GM12878 (cell line): ENCODE measurements around the gene SNRNP200. TPM values are rescaled to one million over a fixed set of nuclear protein-coding genes. Genes with fewer than 3 reads are reported as not detected.

Source experiments
- ETV6 ChIP-seq, 2 experiments: fragments of 450-650 bp in 1 of 2; IDR thresholded peaks in 1 of 2; conservative IDR thresholded peaks in 1 of 2; 2 replicates each; pipeline ENCODE4 v1.6.1; 2014; ENCODE audit warnings: antibody characterized with exemption in 1 of 2, borderline replicate concordance in 1 of 2, low read depth in 1 of 2, mild to moderate bottlenecking in 1 of 2, moderate library complexity in 1 of 2
- MEF2A ChIP-seq: IDR thresholded peaks from 2 replicates; pipeline ENCODE4 v1.6.1; 2011; ENCODE audit warnings: low read depth, mild to moderate bottlenecking, low read length, moderate library complexity; ENCODE audit not compliant: insufficient read depth
- NFIC ChIP-seq: IDR thresholded peaks from 2 replicates; pipeline ENCODE4 v1.6.1; 2012; ENCODE audit warnings: low read depth, mild to moderate bottlenecking, inconsistent platforms, low read length, moderate library complexity
- ZNF217 ChIP-seq: fragments of 450-650 bp; IDR thresholded peaks from 2 replicates; pipeline ENCODE4 v1.6.1; 2017; ENCODE audit warnings: antibody characterized with exemption, mild to moderate bottlenecking
- ZNF384 ChIP-seq: IDR thresholded peaks from 2 replicates; pipeline ENCODE4 v1.6.1; 2012; ENCODE audit warnings: low read depth, mild to moderate bottlenecking, low read length, improper control_type of control experiment, borderline replicate concordance
- polyA plus RNA-seq, 11 experiments: library from polyadenylated mRNA; depleted of rRNA in 4 of 11; unstranded in 6 of 11; stranded (reverse) in 5 of 11; fragments of >200 nt; fragmentation: Nextera tagmentation in 4 of 11; fragmentation: Illumina TruSeq in 1 of 11; extraction: Ambion mirVana in 4 of 11; extraction: Trizol in 1 of 11; gene quantifications; 1 replicate in 1 of 11; 2 replicates in 10 of 11; pipeline versions ENCODE4 v1.2.1 to v1.2.3, GENCODE V29; 2011 to 2016; ENCODE audit warnings: inconsistent platforms in 2 of 11, missing spikeins in 2 of 11, low read depth in 1 of 11
- total RNA-seq, 4 experiments: library from RNA; depleted of rRNA in 3 of 4; stranded (reverse); fragments of >200 nt in 3 of 4; fragmentation: Illumina TruSeq in 1 of 4; extraction: Trizol in 1 of 4; gene quantifications; 2 replicates each; pipeline versions ENCODE4 v1.2.1 to v1.2.3, GENCODE V29; 2013 to 2021

SNRNP200 gene
- total and polyA plus RNA-seq, 10 of the 15 experiments (the other 5 are each of a cell fraction or from before 2014, with no cell fraction given), result 59.2 to 176 (median 106) TPM

DNA sequence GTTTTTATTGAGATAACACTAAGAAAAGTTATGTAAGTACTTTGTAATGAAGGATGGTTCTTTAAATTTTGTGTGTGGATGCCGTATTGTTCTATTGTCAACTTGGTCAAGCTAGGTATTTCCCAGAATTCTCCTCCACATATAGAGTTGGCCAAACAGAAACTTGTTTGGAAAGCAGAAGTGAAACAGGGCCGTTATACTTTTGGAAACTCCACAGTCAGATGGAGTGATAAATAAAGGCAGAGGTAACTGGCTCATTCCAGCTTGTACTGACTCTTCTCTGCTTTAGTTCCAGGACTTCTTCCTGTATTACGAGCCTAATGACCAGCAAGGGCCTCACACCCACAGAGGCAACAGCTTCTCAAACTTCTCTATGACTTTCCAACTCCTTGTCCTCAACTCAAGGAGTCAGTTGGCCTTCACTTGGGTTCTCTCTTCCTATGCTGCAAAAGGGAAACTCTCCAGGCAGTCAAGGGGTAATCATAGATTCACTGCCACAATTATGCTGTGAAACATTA lies 80.3 kb downstream of the SNRNP200 start (continued):
- TF ChIP-seq MEF2A (peak; percentile 85), ZNF384 (no peak), ZNF217 (peak; percentile 28; the same call in 1 of the 2 replicates), NFIC (peak; percentile 64; the same call in 1 of the 2 replicates), ETV6 (conservative IDR thresholded peaks at IDR 0.05 in 1 of 2, IDR thresholded peaks at IDR 0.05 in 1 of 2; ENCODE audit: borderline replicate concordance in 1 of 2, low read depth in 1 of 2) (0 out of 4 replicates have a peak, but pooled peaks of 1 of the 2 experiments have one; percentile 29)

Other genes with a start within 250 kb of the SNRNP200 start
Only the 7 nearest of the 10 such genes appear.
- 0.27 and 0.40 TPM in 2 replicates for gene ASTL, start 167.0 kb downstream of the SNRNP200 start, total RNA-seq (2014; rRNA removed)
- 0.54 TPM in 1 of 2 replicates, not detected in the other for gene ASTL, start 167.0 kb downstream of the SNRNP200 start, total RNA-seq (2014; rRNA removed; fragmentation: Illumina TruSeq; extraction: Trizol)
- gene ASTL, start 167.0 kb downstream of the SNRNP200 start, total RNA-seq (2021), result 0.43 and 1.0 TPM in 2 replicates
- gene ASTL, start 167.0 kb downstream of the SNRNP200 start, polyA plus RNA-seq (2011; rRNA removed), result 0.10 and 0.37 TPM in 2 replicates
- gene ASTL, start 167.0 kb downstream of the SNRNP200 start, polyA plus RNA-seq (2014; fragmentation: Illumina TruSeq; extraction: Trizol), result 0.24 TPM in 1 of 2 replicates, not detected in the other
- gene ASTL, start 167.0 kb downstream of the SNRNP200 start, polyA plus RNA-seq (2014; fragmentation: Nextera tagmentation; extraction: Ambion mirVana), result not detected
- 0.18 and 0.37 TPM in 2 replicates for gene ASTL, start 167.0 kb downstream of the SNRNP200 start, polyA plus RNA-seq (2014; rRNA removed)
- not detected for gene ASTL, start 167.0 kb downstream of the SNRNP200 start, polyA plus RNA-seq (2016; fragmentation: Nextera tagmentation; extraction: Ambion mirVana)
- gene DUSP2, start 160.1 kb downstream of the SNRNP200 start, total RNA-seq (2014; rRNA removed), result 212 and 227 TPM in 2 replicates
- gene DUSP2, start 160.1 kb downstream of the SNRNP200 start, total RNA-seq (2014; rRNA removed; fragmentation: Illumina TruSeq; extraction: Trizol), result 57.4 and 58.0 TPM in 2 replicates
- 181 and 194 TPM in 2 replicates for gene DUSP2, start 160.1 kb downstream of the SNRNP200 start, total RNA-seq (2021)
- 47.5 and 84.3 TPM in 2 replicates for gene DUSP2, start 160.1 kb downstream of the SNRNP200 start, polyA plus RNA-seq (2011; rRNA removed)
- gene DUSP2, start 160.1 kb downstream of the SNRNP200 start, polyA plus RNA-seq (2014; fragmentation: Illumina TruSeq; extraction: Trizol), result 11.9 and 35.6 TPM in 2 replicates
- 10 to 100 TPM in 1 of 2 experiments, 1 to 10 TPM in 1; 9.7 to 34.6 TPM for gene DUSP2, start 160.1 kb downstream of the SNRNP200 start, polyA plus RNA-seq (2014; fragmentation: Nextera tagmentation; extraction: Ambion mirVana)
- 158 and 168 TPM in 2 replicates for gene DUSP2, start 160.1 kb downstream of the SNRNP200 start, polyA plus RNA-seq (2014; rRNA removed)
- 10 to 100 TPM; 10.2 to 56.4 TPM for gene DUSP2, start 160.1 kb downstream of the SNRNP200 start, polyA plus RNA-seq (2016; fragmentation: Nextera tagmentation; extraction: Ambion mirVana)
- gene STARD7, start 96.7 kb downstream of the SNRNP200 start, total RNA-seq (2014; rRNA removed), result 215 and 229 TPM in 2 replicates
- 148 and 153 TPM in 2 replicates for gene STARD7, start 96.7 kb downstream of the SNRNP200 start, total RNA-seq (2014; rRNA removed; fragmentation: Illumina TruSeq; extraction: Trizol)
- gene STARD7, start 96.7 kb downstream of the SNRNP200 start, total RNA-seq (2021), result 194 and 200 TPM in 2 replicates
- gene STARD7, start 96.7 kb downstream of the SNRNP200 start, polyA plus RNA-seq (2011; rRNA removed), result 139 and 142 TPM in 2 replicates
- gene STARD7, start 96.7 kb downstream of the SNRNP200 start, polyA plus RNA-seq (2014; fragmentation: Illumina TruSeq; extraction: Trizol), result 154 and 182 TPM in 2 replicates
- 100 to 1,000 TPM in 1 of 2 experiments, 10 to 100 TPM in 1; 85.4 to 114 TPM for gene STARD7, start 96.7 kb downstream of the SNRNP200 start, polyA plus RNA-seq (2014; fragmentation: Nextera tagmentation; extraction: Ambion mirVana)
- 120 and 123 TPM in 2 replicates for gene STARD7, start 96.7 kb downstream of the SNRNP200 start, polyA plus RNA-seq (2014; rRNA removed)
- 100 to 1,000 TPM; 225 to 237 TPM for gene STARD7, start 96.7 kb downstream of the SNRNP200 start, polyA plus RNA-seq (2016; fragmentation: Nextera tagmentation; extraction: Ambion mirVana)
- gene TMEM127, start 39.5 kb downstream of the SNRNP200 start, total RNA-seq (2014; rRNA removed), result 11.2 and 15.3 TPM in 2 replicates
- gene TMEM127, start 39.5 kb downstream of the SNRNP200 start, total RNA-seq (2014; rRNA removed; fragmentation: Illumina TruSeq; extraction: Trizol), result 8.2 and 8.9 TPM in 2 replicates
- 25.6 and 27.2 TPM in 2 replicates for gene TMEM127, start 39.5 kb downstream of the SNRNP200 start, total RNA-seq (2021)
- gene TMEM127, start 39.5 kb downstream of the SNRNP200 start, polyA plus RNA-seq (2011; rRNA removed), result 11.6 and 24.9 TPM in 2 replicates
- gene TMEM127, start 39.5 kb downstream of the SNRNP200 start, polyA plus RNA-seq (2014; fragmentation: Illumina TruSeq; extraction: Trizol), result 10.5 and 19.9 TPM in 2 replicates
- 1 to 10 TPM; 2.6 to 3.0 TPM for gene TMEM127, start 39.5 kb downstream of the SNRNP200 start, polyA plus RNA-seq (2014; fragmentation: Nextera tagmentation; extraction: Ambion mirVana)
- gene TMEM127, start 39.5 kb downstream of the SNRNP200 start, polyA plus RNA-seq (2014; rRNA removed), result 18.4 and 22.3 TPM in 2 replicates
- 10 to 100 TPM; 17.0 to 18.4 TPM for gene TMEM127, start 39.5 kb downstream of the SNRNP200 start, polyA plus RNA-seq (2016; fragmentation: Nextera tagmentation; extraction: Ambion mirVana)
- 74.7 and 89.4 TPM in 2 replicates for gene CIAO1, start 39.3 kb downstream of the SNRNP200 start, total RNA-seq (2014; rRNA removed)
- gene CIAO1, start 39.3 kb downstream of the SNRNP200 start, total RNA-seq (2014; rRNA removed; fragmentation: Illumina TruSeq; extraction: Trizol), result 48.0 and 49.7 TPM in 2 replicates
- gene CIAO1, start 39.3 kb downstream of the SNRNP200 start, total RNA-seq (2021), result 51.1 and 57.5 TPM in 2 replicates
- gene CIAO1, start 39.3 kb downstream of the SNRNP200 start, polyA plus RNA-seq (2011; rRNA removed), result 61.3 and 75.4 TPM in 2 replicates
- gene CIAO1, start 39.3 kb downstream of the SNRNP200 start, polyA plus RNA-seq (2014; fragmentation: Illumina TruSeq; extraction: Trizol), result 50.2 and 55.8 TPM in 2 replicates
- 10 to 100 TPM in 1 of 2 experiments, 1 to 10 TPM in 1; 8.3 to 15.6 TPM for gene CIAO1, start 39.3 kb downstream of the SNRNP200 start, polyA plus RNA-seq (2014; fragmentation: Nextera tagmentation; extraction: Ambion mirVana)
- gene CIAO1, start 39.3 kb downstream of the SNRNP200 start, polyA plus RNA-seq (2014; rRNA removed), result 89.3 and 92.5 TPM in 2 replicates
- 10 to 100 TPM; 69.4 to 73.1 TPM for gene CIAO1, start 39.3 kb downstream of the SNRNP200 start, polyA plus RNA-seq (2016; fragmentation: Nextera tagmentation; extraction: Ambion mirVana)
- gene ITPRIPL1, start 19.8 kb upstream of the SNRNP200 start, total RNA-seq (2014; rRNA removed), result 28.7 and 29.6 TPM in 2 replicates
- 16.8 and 17.1 TPM in 2 replicates for gene ITPRIPL1, start 19.8 kb upstream of the SNRNP200 start, total RNA-seq (2014; rRNA removed; fragmentation: Illumina TruSeq; extraction: Trizol)
- gene ITPRIPL1, start 19.8 kb upstream of the SNRNP200 start, total RNA-seq (2021), result 23.8 and 28.7 TPM in 2 replicates
- gene ITPRIPL1, start 19.8 kb upstream of the SNRNP200 start, polyA plus RNA-seq (2011; rRNA removed), result 6.8 and 11.7 TPM in 2 replicates
- gene ITPRIPL1, start 19.8 kb upstream of the SNRNP200 start, polyA plus RNA-seq (2014; fragmentation: Illumina TruSeq; extraction: Trizol), result 16.1 and 20.6 TPM in 2 replicates
- 1 to 10 TPM; 4.9 to 5.7 TPM for gene ITPRIPL1, start 19.8 kb upstream of the SNRNP200 start, polyA plus RNA-seq (2014; fragmentation: Nextera tagmentation; extraction: Ambion mirVana)
- 16.8 and 18.8 TPM in 2 replicates for gene ITPRIPL1, start 19.8 kb upstream of the SNRNP200 start, polyA plus RNA-seq (2014; rRNA removed)
- gene ITPRIPL1, start 19.8 kb upstream of the SNRNP200 start, polyA plus RNA-seq (2016; fragmentation: Nextera tagmentation; extraction: Ambion mirVana), result 1 to 10 TPM; 9.9 TPM
- gene NCAPH, start 30.2 kb upstream of the SNRNP200 start, total RNA-seq (2014; rRNA removed), result 58.1 and 66.4 TPM in 2 replicates
- gene NCAPH, start 30.2 kb upstream of the SNRNP200 start, total RNA-seq (2014; rRNA removed; fragmentation: Illumina TruSeq; extraction: Trizol), result 63.6 and 64.5 TPM in 2 replicates
- gene NCAPH, start 30.2 kb upstream of the SNRNP200 start, total RNA-seq (2021), result 67.0 and 71.0 TPM in 2 replicates
- gene NCAPH, start 30.2 kb upstream of the SNRNP200 start, polyA plus RNA-seq (2011; rRNA removed), result 67.7 and 71.2 TPM in 2 replicates
- gene NCAPH, start 30.2 kb upstream of the SNRNP200 start, polyA plus RNA-seq (2014; fragmentation: Illumina TruSeq; extraction: Trizol), result 90.1 and 107 TPM in 2 replicates
- gene NCAPH, start 30.2 kb upstream of the SNRNP200 start, polyA plus RNA-seq (2014; fragmentation: Nextera tagmentation; extraction: Ambion mirVana), result 10 to 100 TPM; 42.6 to 45.8 TPM
- gene NCAPH, start 30.2 kb upstream of the SNRNP200 start, polyA plus RNA-seq (2014; rRNA removed), result 66.2 and 71.4 TPM in 2 replicates
- gene NCAPH, start 30.2 kb upstream of the SNRNP200 start, polyA plus RNA-seq (2016; fragmentation: Nextera tagmentation; extraction: Ambion mirVana), result 10 to 100 TPM; 69.6 to 73.4 TPM